ENCODE data around the gene CFAP299.

CFAP299 gene

DNA sequence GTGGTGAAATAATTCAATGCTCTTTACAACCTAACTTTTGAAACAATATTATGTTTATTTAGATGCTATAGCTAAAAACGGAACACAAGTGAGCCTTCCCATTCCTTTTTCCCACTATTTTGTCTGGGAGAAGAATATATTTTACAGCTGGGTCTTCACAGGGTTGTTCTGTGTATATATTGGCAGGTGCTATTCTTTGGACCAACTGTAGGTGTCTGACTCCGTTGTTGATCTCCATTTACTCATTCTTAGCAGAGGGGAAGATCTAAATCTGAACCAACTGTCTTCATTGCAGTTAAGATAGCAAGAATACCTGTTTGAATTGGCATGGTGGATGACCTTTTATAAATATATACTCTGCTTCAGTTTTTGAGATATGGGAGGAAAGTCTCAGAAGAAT is 257.4 kb downstream of the CFAP299 start:
- H3K4me1 ChIP-seq (ENCODE audit: low read length) = no peaks in the 10 kb centered on the region
- no peaks in the 10 kb centered on the region for H3K79me2 ChIP-seq (ENCODE audit: low read length)
- H3K4me3 ChIP-seq (ENCODE audit: low read length) = no peak overlapping the region
- H3K4me2 ChIP-seq (ENCODE audit: low read depth, low read length) = no peak overlapping the region
- H3K36me3 ChIP-seq (replicated peaks; ENCODE audit: insufficient read depth, low read length) = no peaks in the 10 kb centered on the region
- TF ChIP-seq EZH2 (optimal IDR thresholded peaks at IDR 0.05; ENCODE audit: low read depth, low read length) (no peak), EZH2phosphoT487 (IDR thresholded peaks at IDR 0.05; ENCODE audit: low read length) (no peak)
- TF ChIP-seq, protein P1, sequence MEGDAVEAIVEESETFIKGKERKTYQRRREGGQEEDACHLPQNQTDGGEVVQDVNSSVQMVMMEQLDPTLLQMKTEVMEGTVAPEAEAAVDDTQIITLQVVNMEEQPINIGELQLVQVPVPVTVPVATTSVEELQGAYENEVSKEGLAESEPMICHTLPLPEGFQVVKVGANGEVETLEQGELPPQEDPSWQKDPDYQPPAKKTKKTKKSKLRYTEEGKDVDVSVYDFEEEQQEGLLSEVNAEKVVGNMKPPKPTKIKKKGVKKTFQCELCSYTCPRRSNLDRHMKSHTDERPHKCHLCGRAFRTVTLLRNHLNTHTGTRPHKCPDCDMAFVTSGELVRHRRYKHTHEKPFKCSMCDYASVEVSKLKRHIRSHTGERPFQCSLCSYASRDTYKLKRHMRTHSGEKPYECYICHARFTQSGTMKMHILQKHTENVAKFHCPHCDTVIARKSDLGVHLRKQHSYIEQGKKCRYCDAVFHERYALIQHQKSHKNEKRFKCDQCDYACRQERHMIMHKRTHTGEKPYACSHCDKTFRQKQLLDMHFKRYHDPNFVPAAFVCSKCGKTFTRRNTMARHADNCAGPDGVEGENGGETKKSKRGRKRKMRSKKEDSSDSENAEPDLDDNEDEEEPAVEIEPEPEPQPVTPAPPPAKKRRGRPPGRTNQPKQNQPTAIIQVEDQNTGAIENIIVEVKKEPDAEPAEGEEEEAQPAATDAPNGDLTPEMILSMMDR (IDR thresholded peaks at IDR 0.05; ENCODE audit: low read length) = peak; percentile 21
- no peaks in the 10 kb centered on the region for H4K20me1 ChIP-seq (ENCODE audit: insufficient read depth, low read length)
- no peaks in the 10 kb centered on the region for H3K9me3 ChIP-seq (replicated peaks; ENCODE audit: insufficient read depth, low read length)
- no peaks in the 10 kb centered on the region for H3K27me3 ChIP-seq (replicated peaks; ENCODE audit: insufficient read depth, low read length)
- no peak overlapping the region for H3K9ac ChIP-seq (ENCODE audit: low read length)
- no peak for DNase-seq
- no peak overlapping the region for H3K27ac ChIP-seq (ENCODE audit: low read length)
- H2AFZ ChIP-seq (ENCODE audit: low read length) = no peak overlapping the region
- no peaks in the 10 kb centered on the region for H3F3A ChIP-seq (ENCODE audit: insufficient read depth, low read length)
- H3K9me2 ChIP-seq (replicated peaks; ENCODE audit: insufficient read depth, low read length) = no peaks in the 10 kb centered on the region

DNA sequence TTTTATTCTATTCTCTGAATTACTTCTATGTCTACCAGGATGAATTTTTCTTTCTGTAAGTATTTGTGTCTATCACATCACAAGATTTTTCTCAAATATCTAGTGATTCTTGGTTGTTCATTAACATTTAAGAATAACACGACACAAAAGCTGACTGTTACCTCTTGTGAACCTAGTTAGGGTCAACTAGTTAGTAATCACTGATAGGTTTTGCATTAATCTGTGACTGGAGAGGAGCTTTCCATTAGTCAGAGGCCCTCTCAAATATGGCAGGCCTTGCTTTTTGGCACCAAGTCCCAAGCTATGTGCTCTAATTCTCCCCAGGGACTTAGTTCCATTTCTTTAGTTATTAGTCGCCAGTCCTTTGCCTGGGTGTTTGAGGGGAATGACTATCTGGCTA is 259.2 kb downstream of the CFAP299 start:
- Histone ChIP-seq H3K4me3 (ENCODE audit: low read length) (no peak overlapping the region), H3K9me2 (replicated peaks; ENCODE audit: insufficient read depth, low read length) (no peaks in the 10 kb centered on the region), H2AFZ (ENCODE audit: low read length) (no peak overlapping the region), H3K9me3 (replicated peaks; ENCODE audit: insufficient read depth, low read length) (no peaks in the 10 kb centered on the region), H3K36me3 (replicated peaks; ENCODE audit: insufficient read depth, low read length) (no peaks in the 10 kb centered on the region), H3K4me1 (ENCODE audit: low read length) (no peaks in the 10 kb centered on the region), H3K27ac (ENCODE audit: low read length) (no peak overlapping the region), H3K4me2 (ENCODE audit: low read depth, low read length) (no peak overlapping the region), H3K9ac (ENCODE audit: low read length) (no peak overlapping the region), H3F3A (ENCODE audit: insufficient read depth, low read length) (no peaks in the 10 kb centered on the region), H3K27me3 (replicated peaks; ENCODE audit: insufficient read depth, low read length) (no peaks in the 10 kb centered on the region), H3K79me2 (ENCODE audit: low read length) (no peaks in the 10 kb centered on the region), H4K20me1 (ENCODE audit: insufficient read depth, low read length) (no peaks in the 10 kb centered on the region)
- TF ChIP-seq EZH2phosphoT487 (IDR thresholded peaks at IDR 0.05; ENCODE audit: low read length) = no peak
- TF ChIP-seq, protein P1 (IDR thresholded peaks at IDR 0.05; ENCODE audit: low read length) = no peak
- no peak for TF ChIP-seq EZH2 (optimal IDR thresholded peaks at IDR 0.05; ENCODE audit: low read depth, low read length)
- DNase-seq = no peak

DNA sequence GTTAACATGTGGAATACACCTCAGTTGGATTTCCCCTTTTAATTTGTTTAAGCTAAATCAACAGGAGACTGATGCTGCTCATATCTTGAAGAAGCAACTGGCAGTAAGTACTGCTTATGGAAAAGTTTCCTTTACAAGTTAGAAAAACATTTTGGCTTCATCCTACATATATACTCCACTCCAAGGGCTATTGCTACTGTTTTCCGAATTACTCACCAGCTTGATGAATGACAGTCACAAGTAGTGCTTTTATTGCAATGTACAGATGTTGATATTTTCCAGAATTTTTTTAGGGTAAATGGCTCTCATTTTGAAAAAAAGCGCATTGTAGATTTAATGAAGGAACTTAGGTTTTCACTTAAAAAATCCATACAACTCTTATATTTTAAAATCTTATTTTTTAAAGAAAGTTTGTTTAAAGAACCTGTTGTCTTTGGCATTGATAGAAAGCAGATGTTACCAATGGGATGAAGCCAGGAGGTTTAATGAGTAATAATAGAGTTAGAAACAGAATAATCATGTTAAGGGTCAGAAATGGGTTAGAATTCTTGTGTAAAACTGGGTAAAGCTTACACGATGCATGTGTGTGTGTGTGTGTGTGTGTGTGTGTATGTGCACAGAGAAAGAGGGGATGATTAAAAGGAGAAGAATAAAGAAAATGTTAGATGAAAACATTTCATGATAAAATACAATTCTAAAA is 272.9 kb downstream of the CFAP299 start:
- Histone ChIP-seq H3K36me3 (replicated peaks; ENCODE audit: insufficient read depth, low read length) (no peaks in the 10 kb centered on the region), H3K27ac (ENCODE audit: low read length) (no peak overlapping the region), H3K4me3 (ENCODE audit: low read length) (no peak overlapping the region), H3F3A (ENCODE audit: insufficient read depth, low read length) (no peaks in the 10 kb centered on the region), H4K20me1 (ENCODE audit: insufficient read depth, low read length) (no peaks in the 10 kb centered on the region), H3K4me1 (ENCODE audit: low read length) (peaks cover 8% of the 10 kb centered on the region; the same call in 1 of the 2 replicates), H3K4me2 (ENCODE audit: low read depth, low read length) (no peak overlapping the region), H2AFZ (ENCODE audit: low read length) (no peak overlapping the region), H3K27me3 (replicated peaks; ENCODE audit: insufficient read depth, low read length) (no peaks in the 10 kb centered on the region), H3K9ac (ENCODE audit: low read length) (no peak overlapping the region), H3K9me2 (replicated peaks; ENCODE audit: insufficient read depth, low read length) (no peaks in the 10 kb centered on the region), H3K9me3 (replicated peaks; ENCODE audit: insufficient read depth, low read length) (no peaks in the 10 kb centered on the region), H3K79me2 (ENCODE audit: low read length) (no peaks in the 10 kb centered on the region)
- TF ChIP-seq, protein P1 (IDR thresholded peaks at IDR 0.05; ENCODE audit: low read length) = no peak
- TF ChIP-seq EZH2phosphoT487 (IDR thresholded peaks at IDR 0.05; ENCODE audit: low read length) (no peak), EZH2 (optimal IDR thresholded peaks at IDR 0.05; ENCODE audit: low read depth, low read length) (no peak)
- DNase-seq = no peak

Data from MM.1S (cell line).